ENCODE data around the gene ZBTB7C. TPM values are rescaled to one million over a fixed set of nuclear protein-coding genes. Genes with fewer than 3 reads are reported as not detected.

ZBTB7C gene
- total RNA-seq, 1 experiment from 2014 or later, result 0.32 TPM

GRCh38 chr18:48338915-48339314 lies 70.3 kb downstream of the ZBTB7C start:
- ChIA-PET POLR2A (ENCODE audit: low non-redundant PET) (no interaction called here), CTCF (no interaction called here)
- no TSS peak for BruUV-seq (replicated peaks)
- no peak for DNase-seq (ENCODE audit: low spot score)
- H3K9me3 ChIP-seq (ENCODE audit: low read depth, low read length, poor library complexity, severe bottlenecking), result no peaks in the 10 kb centered on the region
- intact Hi-C loops (cut with micrococcal nuclease; ENCODE audit: unreplicated experiment), result no loop called here
- H3K36me3 ChIP-seq (ENCODE audit: insufficient read depth, low read length, poor library complexity, severe bottlenecking), result no peaks in the 10 kb centered on the region
- H3K4me3 ChIP-seq (ENCODE audit: low read depth, low read length, poor library complexity, severe bottlenecking), result no peak overlapping the region
- H3K27me3 ChIP-seq (replicated peaks; ENCODE audit: insufficient read depth, low read depth, low read length, poor library complexity), result no peaks in the 10 kb centered on the region
- peaks cover 6% of the 10 kb centered on the region for H3K4me1 ChIP-seq (ENCODE audit: insufficient read depth, low read length, poor library complexity, severe bottlenecking)
- TF ChIP-seq EZH2 (IDR thresholded peaks at IDR 0.05; ENCODE audit: borderline replicate concordance, low read depth, low read length, poor library complexity, severe bottlenecking) (no peak), CTCF (conservative IDR thresholded peaks at IDR 0.05; ENCODE audit: low read depth, low read length) (no peak)
- H3K27ac ChIP-seq (ENCODE audit: low read depth, low read length, poor library complexity, severe bottlenecking), result no peak overlapping the region

DNA sequence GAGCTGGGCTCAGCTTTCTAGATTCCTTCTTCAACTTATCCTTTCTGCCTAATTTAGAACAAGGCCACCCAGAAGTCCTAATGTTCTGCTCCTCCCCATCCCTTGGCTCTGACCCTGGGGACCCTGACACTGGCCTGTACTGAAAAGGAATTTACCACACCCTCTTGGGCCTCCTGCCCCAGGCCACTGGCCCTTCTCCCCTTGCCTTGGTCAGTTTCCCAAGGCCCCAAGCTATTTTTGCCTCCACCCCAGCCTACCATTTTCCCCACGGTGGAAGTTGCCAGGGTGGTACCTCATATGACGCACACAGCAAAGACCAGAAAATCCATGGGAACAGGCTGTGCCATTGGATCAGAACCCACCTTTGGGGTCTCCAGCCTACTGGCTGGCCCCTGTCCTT lies 72.1 kb downstream of the ZBTB7C start:
- no TSS peak for BruUV-seq (replicated peaks)
- H3K4me1 ChIP-seq (ENCODE audit: insufficient read depth, low read length, poor library complexity, severe bottlenecking), result peaks cover under 1% of the 10 kb centered on the region
- no peaks in the 10 kb centered on the region for H3K36me3 ChIP-seq (ENCODE audit: insufficient read depth, low read length, poor library complexity, severe bottlenecking)
- TF ChIP-seq EZH2 (IDR thresholded peaks at IDR 0.05; ENCODE audit: borderline replicate concordance, low read depth, low read length, poor library complexity, severe bottlenecking), result no peak
- TF ChIP-seq CTCF (conservative IDR thresholded peaks at IDR 0.05; ENCODE audit: low read depth, low read length), result no peak
- H3K9me3 ChIP-seq (ENCODE audit: low read depth, low read length, poor library complexity, severe bottlenecking), result no peaks in the 10 kb centered on the region
- no peak for DNase-seq (ENCODE audit: low spot score)
- intact Hi-C loops (cut with micrococcal nuclease; ENCODE audit: unreplicated experiment), result no loop called here
- CTCF ChIA-PET, result no interaction called here
- no peak overlapping the region for H3K27ac ChIP-seq (ENCODE audit: low read depth, low read length, poor library complexity, severe bottlenecking)
- POLR2A ChIA-PET (ENCODE audit: low non-redundant PET), result no interaction called here
- H3K27me3 ChIP-seq (replicated peaks; ENCODE audit: insufficient read depth, low read depth, low read length, poor library complexity), result peaks cover 3% of the 10 kb centered on the region
- no peak overlapping the region for H3K4me3 ChIP-seq (ENCODE audit: low read depth, low read length, poor library complexity, severe bottlenecking)

GRCh38 chr18:48336332-48336731 lies 72.9 kb downstream of the ZBTB7C start:
- Histone ChIP-seq H3K27me3 (replicated peaks; ENCODE audit: insufficient read depth, low read depth, low read length, poor library complexity) (peaks cover 3% of the 10 kb centered on the region), H3K9me3 (ENCODE audit: low read depth, low read length, poor library complexity, severe bottlenecking) (no peaks in the 10 kb centered on the region), H3K27ac (ENCODE audit: low read depth, low read length, poor library complexity, severe bottlenecking) (no peak overlapping the region), H3K4me3 (ENCODE audit: low read depth, low read length, poor library complexity, severe bottlenecking) (no peak overlapping the region), H3K4me1 (ENCODE audit: insufficient read depth, low read length, poor library complexity, severe bottlenecking) (no peaks in the 10 kb centered on the region), H3K36me3 (ENCODE audit: insufficient read depth, low read length, poor library complexity, severe bottlenecking) (no peaks in the 10 kb centered on the region)
- intact Hi-C loops (cut with micrococcal nuclease; ENCODE audit: unreplicated experiment), result no loop called here
- CTCF ChIA-PET, result no interaction called here
- DNase-seq (ENCODE audit: low spot score), result no peak
- POLR2A ChIA-PET (ENCODE audit: low non-redundant PET), result no interaction called here
- BruUV-seq (replicated peaks), result no TSS peak
- TF ChIP-seq CTCF (conservative IDR thresholded peaks at IDR 0.05; ENCODE audit: low read depth, low read length) (no peak), EZH2 (IDR thresholded peaks at IDR 0.05; ENCODE audit: borderline replicate concordance, low read depth, low read length, poor library complexity, severe bottlenecking) (no peak)
